ENCODE results near the gene DHX57. TPM values are rescaled to one million over a fixed set of nuclear protein-coding genes. Genes with fewer than 3 reads are reported as not detected.

DHX57 gene
- total RNA-seq, 2 donors from 2014 or later = 18.5 to 19.0 TPM

GRCh38 chr2:38887902-38888554 is 12.3 kb upstream of the DHX57 start:
- no peaks in the 10 kb centered on the region for H3K4me1 ChIP-seq (replicated peaks)
- H3K27me3 ChIP-seq (replicated peaks; ENCODE audit: insufficient read depth) = no peaks in the 10 kb centered on the region
- DNase-seq (ENCODE audit: low spot score) = no peak
- no peak overlapping the region for H3K27ac ChIP-seq
- intact Hi-C loops (cut with DNase I) = no loop called here
- H3K36me3 ChIP-seq = no peaks in the 10 kb centered on the region
- TF ChIP-seq POLR2AphosphoS5 (IDR thresholded peaks at IDR 0.05) = no peak
- TF ChIP-seq CTCF (IDR thresholded peaks at IDR 0.05) = no peak
- no peak for TF ChIP-seq POLR2A (IDR thresholded peaks at IDR 0.05)
- H3K4me3 ChIP-seq = no peak overlapping the region
- H3K9me3 ChIP-seq = no peaks in the 10 kb centered on the region
- 97% methylated on average over 1 of the region's 1 CpG for WGBS

GRCh38 chr2:38887347-38887746 is 11.6 kb upstream of the DHX57 start:
- no peaks in the 10 kb centered on the region for H3K36me3 ChIP-seq
- no peaks in the 10 kb centered on the region for H3K27me3 ChIP-seq (replicated peaks; ENCODE audit: insufficient read depth)
- no peaks in the 10 kb centered on the region for H3K4me1 ChIP-seq (replicated peaks)
- TF ChIP-seq POLR2AphosphoS5 (IDR thresholded peaks at IDR 0.05) (no peak), CTCF (IDR thresholded peaks at IDR 0.05) (no peak), POLR2A (IDR thresholded peaks at IDR 0.05) (no peak)
- H3K9me3 ChIP-seq = no peaks in the 10 kb centered on the region
- 93% methylated on average over 4 of the region's 4 CpGs for WGBS
- no peak for DNase-seq (ENCODE audit: low spot score)
- intact Hi-C loops (cut with DNase I) = no loop called here
- no peak overlapping the region for H3K4me3 ChIP-seq
- H3K27ac ChIP-seq = no peak overlapping the region

- Histone ChIP-seq H3K9me3 (no peaks in the 10 kb centered on the region), H3K27me3 (replicated peaks; ENCODE audit: insufficient read depth) (no peaks in the 10 kb centered on the region), H3K36me3 (no peaks in the 10 kb centered on the region), H3K4me1 (replicated peaks) (no peaks in the 10 kb centered on the region), H3K27ac (no peak overlapping the region), H3K4me3 (no peak overlapping the region)
- no peak for DNase-seq (ENCODE audit: low spot score)
- intact Hi-C loops (cut with DNase I) = no loop called here
- no peak for TF ChIP-seq CTCF (IDR thresholded peaks at IDR 0.05)
- no peak for TF ChIP-seq POLR2AphosphoS5 (IDR thresholded peaks at IDR 0.05)
- no peak for TF ChIP-seq POLR2A (IDR thresholded peaks at IDR 0.05)
Measured at GRCh38 chr2:38886063-38886462, 10.3 kb upstream of the DHX57 start.

GRCh38 chr2:38876407-38876806 is 673 bp upstream of the DHX57 start:
- Histone ChIP-seq H3K27ac (no peak overlapping the region), H3K4me1 (replicated peaks) (no peaks in the 10 kb centered on the region), H3K36me3 (no peaks in the 10 kb centered on the region), H3K9me3 (no peaks in the 10 kb centered on the region), H3K4me3 (peak overlapping the region; percentile 56 to 63), H3K27me3 (replicated peaks; ENCODE audit: insufficient read depth) (no peaks in the 10 kb centered on the region)
- WGBS = 19% methylated on average over 10 of the region's 10 CpGs
- no peak for DNase-seq (ENCODE audit: low spot score)
- no peak for TF ChIP-seq POLR2A (IDR thresholded peaks at IDR 0.05)
- TF ChIP-seq CTCF (IDR thresholded peaks at IDR 0.05) = no peak
- no peak for TF ChIP-seq POLR2AphosphoS5 (IDR thresholded peaks at IDR 0.05)
- intact Hi-C loops (cut with DNase I) = no loop called here

- H3K36me3 ChIP-seq = no peaks in the 10 kb centered on the region
- H3K27ac ChIP-seq = peak overlapping the region; percentile 13 to 62
- WGBS = under 1% methylated on average over 10 of the region's 10 CpGs
- peak overlapping the region; percentile 56 to 63 for H3K4me3 ChIP-seq
- intact Hi-C loops (cut with DNase I) = no loop called here
- H3K27me3 ChIP-seq (replicated peaks; ENCODE audit: insufficient read depth) = no peaks in the 10 kb centered on the region
- H3K4me1 ChIP-seq (replicated peaks) = no peaks in the 10 kb centered on the region
- no peak for TF ChIP-seq POLR2A (IDR thresholded peaks at IDR 0.05)
- no peak for TF ChIP-seq CTCF (IDR thresholded peaks at IDR 0.05)
- TF ChIP-seq POLR2AphosphoS5 (IDR thresholded peaks at IDR 0.05) = no peak
- H3K9me3 ChIP-seq = no peaks in the 10 kb centered on the region
- no peak for DNase-seq (ENCODE audit: low spot score)
Measured at GRCh38 chr2:38875227-38875575, 533 bp downstream of the DHX57 start.

Data from prostate gland (tissue), 2 donors.